Measurements from ENCODE around the gene OSBPL10. TPM values are rescaled to one million over a fixed set of nuclear protein-coding genes. Genes with fewer than 3 reads are reported as not detected.
A peak's percentile ranks its signal among the peaks of the same experiment; 100 is the strongest.

The OSBPL10 gene
- total and polyA plus RNA-seq, 2 of the 4 experiments (the other 2 are of a cell fraction) = 9.5 to 10.1 TPM

- H2AFZ ChIP-seq (replicated peaks; ENCODE audit: low read length, poor library complexity) = no peak overlapping the region
- DNase-seq (no peak), ATAC-seq (ENCODE audit: low read depth) (no peak)
- dilution Hi-C loops (cut with HindIII; ENCODE audit: low sequenced_read_pairs, unreplicated experiment) (no loop called here), intact Hi-C loops (cut with micrococcal nuclease) (no loop called here), in situ Hi-C loops (cut with MboI; ENCODE audit: low sequenced_read_pairs) (no loop called here)
- no peak overlapping the region; the same call in 1 of the 2 replicates for H2AK5ac ChIP-seq (ENCODE audit: low read depth, low read length)
- no peaks in the 10 kb centered on the region for H3K9me3 ChIP-seq (ENCODE audit: control insufficient read depth, insufficient read depth, low read length)
- CTCF ChIA-PET = no interaction called here
- no peak overlapping the region for H3K18ac ChIP-seq (ENCODE audit: low read depth, low read length)
- peaks cover 2% of the 10 kb centered on the region; the same call in 1 of the 2 replicates for H3K9me1 ChIP-seq (ENCODE audit: insufficient read depth, low read length)
- TF ChIP-seq CEBPB (IDR thresholded peaks at IDR 0.05; ENCODE audit: low read depth, low read length) (0 out of 2 replicates have a peak, but pooled peaks have one; percentile 10), MAFK (IDR thresholded peaks at IDR 0.05; ENCODE audit: low read depth, low read length) (no peak)
- H4K5ac ChIP-seq (ENCODE audit: low read depth, low read length) = no peak overlapping the region
- peaks cover 6 to 20% of the 10 kb centered on the region in 2 experiments; a peak in 3 of 4 replicates for H3K79me1 ChIP-seq (ENCODE audit: low read depth in 1 of 2, low read length in 2 of 2)
- BruUV-seq (replicated peaks) = no TSS peak
- H2BK120ac ChIP-seq (ENCODE audit: low read depth, low read length) = no peak overlapping the region
- H3K4me1 ChIP-seq (ENCODE audit: control insufficient read depth, insufficient read depth, low read length) = no peaks in the 10 kb centered on the region; the same call in 1 of the 2 replicates
- H3K4me3 ChIP-seq (ENCODE audit: insufficient read depth, low read depth, low read length) = no peak overlapping the region
- H3K4ac ChIP-seq (ENCODE audit: low read depth, low read length) = peak overlapping the region; percentile 76; the same call in 1 of the 2 replicates
- H3K14ac ChIP-seq (replicated peaks; ENCODE audit: low read depth, low read length) = peak overlapping the region; percentile 91
- peak overlapping the region; percentile 87 for H3K4me2 ChIP-seq (ENCODE audit: low read depth, low read length)
- H4K8ac ChIP-seq (ENCODE audit: low read depth in 2 of 2, low read length in 2 of 2) = no peak overlapping the region
- H2BK5ac ChIP-seq (ENCODE audit: low read depth, low read length, poor library complexity, severe bottlenecking) = no peak overlapping the region
- POLR2A ChIA-PET (ENCODE audit: unreplicated experiment) = no interaction called here
- no peak overlapping the region; the same call in 1 of the 2 replicates for H2BK20ac ChIP-seq (ENCODE audit: low read depth, low read length)
- H3K56ac ChIP-seq (ENCODE audit: extremely low read depth, insufficient read depth, low read length) = no peak overlapping the region
- no peaks in the 10 kb centered on the region for H3K36me3 ChIP-seq (ENCODE audit: control insufficient read depth, insufficient read depth, low read length)
- peak overlapping the region; percentile 87; the same call in 1 of the 2 replicates for H3K23ac ChIP-seq (ENCODE audit: low read depth, low read length)
- H2BK15ac ChIP-seq (ENCODE audit: low read depth, low read length) = 0 out of 3 replicates have a peak overlapping the region, but pooled peaks have one; percentile 26
- no peak overlapping the region for H4K91ac ChIP-seq (ENCODE audit: insufficient read depth, low read depth, low read length)
- H3K27me3 ChIP-seq (ENCODE audit: control insufficient read depth, insufficient read depth, low read length) = no peaks in the 10 kb centered on the region
- no peaks in the 10 kb centered on the region; the same call in 1 of the 2 replicates for H4K20me1 ChIP-seq (ENCODE audit: insufficient read depth, low read length)
- H2AK9ac ChIP-seq (replicated peaks; ENCODE audit: low read depth, low read length, poor library complexity) = no peak overlapping the region
- WGBS, 2 experiments (ENCODE audit: extremely low coverage in 2 of 2, insufficient read length in 1 of 2) = 100% methylated on average over 1 of the region's 5 CpGs; no CpG with 5 or more reads in 1 of the 2 experiments
- H3K9ac ChIP-seq (ENCODE audit: low read depth, low read length) = no peak overlapping the region
- no peak overlapping the region for H3K27ac ChIP-seq (ENCODE audit: insufficient read depth, low read length)
These were observed 1.9 kb downstream of the OSBPL10 start for GRCh38 chr3:31979001-31979697.
